Suprapubic skin (tissue), 4 donors: ENCODE results near the gene DDX10. TPM values are rescaled to one million over a fixed set of nuclear protein-coding genes. Genes with fewer than 3 reads are reported as not detected.

Experiments used
- DNase-seq, 2 donors: peaks; one replicate each; pipeline ENCODE4 v3.0.0-alpha.2; 2019; ENCODE audit warnings: low spot score in 2 of 2
- H3K27ac ChIP-seq: fragments of 200-600 bp; sonication (generic); one replicate; pipeline ENCODE4 v1.5.1; 2019
- H3K27me3 ChIP-seq: fragments of 200-600 bp; sonication (generic); one replicate; pipeline ENCODE4 v1.5.1; 2019
- H3K36me3 ChIP-seq: fragments of 200-600 bp; sonication (generic); one replicate; pipeline ENCODE4 v1.5.1; 2019
- H3K4me1 ChIP-seq: fragments of 200-600 bp; sonication (generic); one replicate; pipeline ENCODE4 v1.5.1; 2019
- H3K4me3 ChIP-seq: fragments of 200-600 bp; sonication (generic); one replicate; pipeline ENCODE4 v1.5.1; 2019; ENCODE audit warnings: mild to moderate bottlenecking
- H3K9me3 ChIP-seq: fragments of 200-600 bp; sonication (generic); one replicate; pipeline ENCODE4 v1.5.1; 2019
- EP300 ChIP-seq: sonication (generic); formaldehyde crosslinking; IDR thresholded peaks from one replicate; pipeline ENCODE4 v1.6.1; 2017; ENCODE audit warnings: antibody characterized with exemption
- POLR2A ChIP-seq, 2 donors: fragments of 450-650 bp; IDR thresholded peaks; one replicate each; pipeline ENCODE4 v1.6.1; 2017; ENCODE audit warnings: antibody characterized with exemption in 2 of 2, mild to moderate bottlenecking in 2 of 2, moderate library complexity in 2 of 2
- POLR2AphosphoS5 ChIP-seq, 3 donors: sonication (generic); formaldehyde crosslinking; IDR thresholded peaks; one replicate each; pipeline ENCODE4 v1.6.1; 2017; ENCODE audit warnings: antibody characterized with exemption in 3 of 3
- WGBS: methylation state at CpG from one replicate; pipeline ENCODE4 v1.1.5; 2018; 5-methylcytosine and 5-hydroxymethylcytosine counted together
- total RNA-seq, 4 donors: library from RNA; depleted of rRNA; stranded (reverse); fragments of >200 nt; gene quantifications; one replicate each; pipeline ENCODE4 v1.1.0, GENCODE V29; 2016
- TF ChIP-seq, protein P1 (sequence below), 2 donors: fragments of 200-600 bp in 1 of 2; fragments of 450-650 bp in 1 of 2; sonication (generic) in 1 of 2; IDR thresholded peaks; one replicate each; pipeline ENCODE4 v1.5.1; 2016 to 2019; ENCODE audit warnings: antibody characterized with exemption in 2 of 2, mild to moderate bottlenecking in 1 of 2, moderate library complexity in 1 of 2

DDX10 gene
- total RNA-seq, 4 donors from 2014 or later: 21.9 to 30.7 (median 27.2) TPM

- no peak for TF ChIP-seq EP300
- TF ChIP-seq, protein P1, sequence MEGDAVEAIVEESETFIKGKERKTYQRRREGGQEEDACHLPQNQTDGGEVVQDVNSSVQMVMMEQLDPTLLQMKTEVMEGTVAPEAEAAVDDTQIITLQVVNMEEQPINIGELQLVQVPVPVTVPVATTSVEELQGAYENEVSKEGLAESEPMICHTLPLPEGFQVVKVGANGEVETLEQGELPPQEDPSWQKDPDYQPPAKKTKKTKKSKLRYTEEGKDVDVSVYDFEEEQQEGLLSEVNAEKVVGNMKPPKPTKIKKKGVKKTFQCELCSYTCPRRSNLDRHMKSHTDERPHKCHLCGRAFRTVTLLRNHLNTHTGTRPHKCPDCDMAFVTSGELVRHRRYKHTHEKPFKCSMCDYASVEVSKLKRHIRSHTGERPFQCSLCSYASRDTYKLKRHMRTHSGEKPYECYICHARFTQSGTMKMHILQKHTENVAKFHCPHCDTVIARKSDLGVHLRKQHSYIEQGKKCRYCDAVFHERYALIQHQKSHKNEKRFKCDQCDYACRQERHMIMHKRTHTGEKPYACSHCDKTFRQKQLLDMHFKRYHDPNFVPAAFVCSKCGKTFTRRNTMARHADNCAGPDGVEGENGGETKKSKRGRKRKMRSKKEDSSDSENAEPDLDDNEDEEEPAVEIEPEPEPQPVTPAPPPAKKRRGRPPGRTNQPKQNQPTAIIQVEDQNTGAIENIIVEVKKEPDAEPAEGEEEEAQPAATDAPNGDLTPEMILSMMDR (IDR thresholded peaks at IDR 0.05): peak; percentile 36 to 54
- TF ChIP-seq POLR2A (IDR thresholded peaks at IDR 0.05): no peak
- 64% methylated on average over 5 of the region's 5 CpGs for WGBS
- Histone ChIP-seq H3K9me3 (no peaks in the 10 kb centered on the region), H3K4me1 (no peaks in the 10 kb centered on the region), H3K27ac (no peak overlapping the region), H3K36me3 (no peaks in the 10 kb centered on the region), H3K4me3 (no peak overlapping the region), H3K27me3 (no peaks in the 10 kb centered on the region)
- no peak for DNase-seq
Measured at GRCh38 chr11:108654994-108655631, 9.8 kb upstream of the DDX10 start.

DNA sequence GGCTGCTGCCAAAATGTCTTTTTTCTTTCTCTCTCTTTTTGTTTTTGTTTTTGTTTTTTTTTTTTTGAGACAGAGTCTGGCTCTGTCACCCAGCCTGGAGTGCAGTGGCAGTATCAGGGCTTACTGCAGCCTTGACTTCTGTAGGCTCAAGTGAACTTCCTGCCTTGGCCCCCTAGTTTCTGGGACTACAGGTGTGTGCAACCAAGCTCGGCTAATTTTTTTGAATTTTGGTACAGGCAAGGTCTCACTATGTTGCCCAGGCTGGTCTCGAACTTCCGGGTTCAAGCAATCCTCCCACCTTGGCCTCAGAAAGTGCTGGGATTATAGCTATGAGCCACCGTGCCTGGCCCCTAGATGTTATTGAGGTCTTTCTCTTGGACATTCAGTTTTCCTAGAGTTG, 2.2 kb upstream of the DDX10 start:
- H3K27ac ChIP-seq: no peak overlapping the region
- no peak overlapping the region for H3K4me3 ChIP-seq
- H3K4me1 ChIP-seq: peaks cover 28% of the 10 kb centered on the region
- no peaks in the 10 kb centered on the region for H3K9me3 ChIP-seq
- no peak for TF ChIP-seq POLR2A (IDR thresholded peaks at IDR 0.05)
- TF ChIP-seq, protein P1 (IDR thresholded peaks at IDR 0.05): no peak
- no peak for TF ChIP-seq POLR2AphosphoS5 (IDR thresholded peaks at IDR 0.05)
- no peak for TF ChIP-seq EP300
- H3K27me3 ChIP-seq: no peaks in the 10 kb centered on the region
- WGBS: 89% methylated on average over 4 of the region's 4 CpGs
- H3K36me3 ChIP-seq: no peaks in the 10 kb centered on the region
- no peak for DNase-seq

DNA sequence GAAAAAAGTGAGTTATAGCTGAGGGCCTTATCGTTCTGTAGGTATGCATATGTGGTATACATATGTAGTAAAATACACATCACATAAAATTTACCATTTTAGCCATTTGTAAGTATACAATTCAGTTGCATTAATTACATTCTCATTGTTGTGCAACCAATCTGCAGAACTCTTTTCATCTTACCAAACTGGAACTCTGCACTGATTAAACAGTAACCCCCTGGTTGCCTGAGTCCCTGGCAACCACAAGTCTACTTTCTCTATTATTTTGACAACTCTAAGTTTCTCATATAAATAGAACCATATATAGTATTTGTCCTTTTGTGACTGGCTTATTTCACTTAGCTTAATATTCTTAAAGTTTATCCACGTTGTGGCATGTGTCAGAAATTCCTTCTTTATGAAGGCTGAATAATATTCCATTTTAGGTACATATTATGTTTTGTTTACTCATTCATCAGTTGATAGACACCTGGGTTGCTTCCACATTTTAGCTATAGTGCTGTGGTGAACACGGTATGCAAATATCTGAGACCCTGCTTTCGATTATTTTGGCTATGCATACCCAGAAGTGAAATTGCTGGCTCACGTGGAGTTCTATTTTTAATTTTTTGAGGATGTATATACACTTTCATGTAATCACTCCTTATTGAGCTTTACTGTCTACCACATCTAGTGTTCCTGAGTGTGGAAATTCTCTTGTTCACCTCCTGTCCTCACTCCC, 1.6 kb upstream of the DDX10 start:
- no peak overlapping the region for H3K27ac ChIP-seq
- H3K36me3 ChIP-seq: no peaks in the 10 kb centered on the region
- WGBS: 82% methylated on average over 5 of the region's 5 CpGs
- peaks cover 31% of the 10 kb centered on the region for H3K4me1 ChIP-seq
- TF ChIP-seq EP300 (no peak), POLR2AphosphoS5 (IDR thresholded peaks at IDR 0.05) (no peak), POLR2A (IDR thresholded peaks at IDR 0.05) (no peak)
- TF ChIP-seq, protein P1 (IDR thresholded peaks at IDR 0.05): no peak
- no peak for DNase-seq
- H3K27me3 ChIP-seq: no peaks in the 10 kb centered on the region
- no peaks in the 10 kb centered on the region for H3K9me3 ChIP-seq
- H3K4me3 ChIP-seq: no peak overlapping the region

- WGBS: 94% methylated on average over 7 of the region's 7 CpGs
- H3K4me1 ChIP-seq: peaks cover 37% of the 10 kb centered on the region
- H3K27me3 ChIP-seq: no peaks in the 10 kb centered on the region
- no peaks in the 10 kb centered on the region for H3K9me3 ChIP-seq
- DNase-seq: no peak
- no peaks in the 10 kb centered on the region for H3K36me3 ChIP-seq
- no peak for TF ChIP-seq POLR2AphosphoS5 (IDR thresholded peaks at IDR 0.05)
- TF ChIP-seq POLR2A (IDR thresholded peaks at IDR 0.05): no peak
- TF ChIP-seq, protein P1 (IDR thresholded peaks at IDR 0.05): no peak
- no peak for TF ChIP-seq EP300
- H3K4me3 ChIP-seq: peak overlapping the region; percentile 87
- H3K27ac ChIP-seq: no peak overlapping the region
Measured at GRCh38 chr11:108666373-108666772, 1.5 kb downstream of the DDX10 start.

DNA sequence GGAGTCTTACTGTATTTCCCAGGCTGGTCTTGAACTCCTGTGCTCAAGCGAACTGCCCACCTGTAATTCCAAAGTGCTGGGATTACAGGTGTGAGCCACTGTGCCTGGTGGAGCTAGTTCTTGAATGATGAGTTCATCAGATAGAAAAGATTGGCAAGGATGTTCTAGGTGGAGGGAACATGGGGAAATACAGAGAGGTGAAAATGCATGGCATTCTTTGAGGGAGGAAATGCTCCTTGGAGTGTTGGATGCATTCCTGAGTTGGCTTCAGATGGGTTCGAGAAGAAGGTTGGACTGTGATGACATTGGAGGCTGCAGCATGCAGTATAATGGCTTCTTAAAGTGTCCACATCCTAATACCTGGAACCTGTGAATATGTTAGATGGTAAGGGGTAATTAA, 4.4 kb downstream of the DDX10 start:
- H3K4me1 ChIP-seq: peaks cover 40% of the 10 kb centered on the region
- H3K36me3 ChIP-seq: peaks cover 3% of the 10 kb centered on the region
- DNase-seq: no peak
- 92% methylated on average over 2 of the region's 2 CpGs for WGBS
- no peak for TF ChIP-seq EP300
- TF ChIP-seq, protein P1 (IDR thresholded peaks at IDR 0.05): no peak
- TF ChIP-seq POLR2AphosphoS5 (IDR thresholded peaks at IDR 0.05): no peak
- no peak for TF ChIP-seq POLR2A (IDR thresholded peaks at IDR 0.05)
- H3K27me3 ChIP-seq: no peaks in the 10 kb centered on the region
- no peak overlapping the region for H3K27ac ChIP-seq
- H3K9me3 ChIP-seq: no peaks in the 10 kb centered on the region
- H3K4me3 ChIP-seq: no peak overlapping the region
